Caco-2 (cell line): Measurements from ENCODE around the gene COG1. TPM values are rescaled to one million over a fixed set of nuclear protein-coding genes. Genes with fewer than 3 reads are reported as not detected.

ENCODE experiments used
- BruUV-seq: library from RNA; stranded (reverse); fragments of 400-500 nt; replicated peaks from 2 replicates; lab custom pipeline; 2021; lab: Mats Ljungman, UMichigan
- CTCF ChIA-PET: fragments of 300-600 bp; sonication (Branson Sonifier 250); formaldehyde crosslinking; loops from one replicate; lab custom pipeline; 2022; ENCODE audit warnings: antibody characterized with exemption; lab: Charles Lee
- POLR2A ChIA-PET: fragments of 300-600 bp; sonication (Branson Sonifier 250); formaldehyde crosslinking; loops from one replicate; lab custom pipeline; 2022; ENCODE audit warnings: antibody characterized with exemption; lab: Charles Lee
- DNase-seq, 2 experiments: peaks; one replicate each; pipeline versions ENCODE4 v3.0.0 to v3.0.0-alpha.2; 2020 to 2022
- H3K27me3 ChIP-seq: replicated peaks from 2 replicates; pipeline ENCODE4 v1.6.0; 2011; ENCODE audit warnings: low read length; ENCODE audit not compliant: control insufficient read depth, insufficient read depth
- H3K36me3 ChIP-seq: 2 replicates; pipeline ENCODE4 v1.5.1; 2011; ENCODE audit warnings: low read length; ENCODE audit not compliant: control insufficient read depth, insufficient read depth
- H3K4me1 ChIP-seq: fragments of 250-450 bp; sonication (Bioruptor Pico); 2 replicates; pipeline ENCODE4 v1.5.1; 2020; ENCODE audit warnings: mild to moderate bottlenecking
- H3K4me3 ChIP-seq: 2 replicates; pipeline ENCODE4 v1.5.1; 2011; ENCODE audit warnings: low read depth, mild to moderate bottlenecking, control low read depth, low read length
- H3K9me3 ChIP-seq: fragments of 250-450 bp; sonication (Bioruptor Pico); 2 replicates; pipeline ENCODE4 v1.5.1; 2020; ENCODE audit warnings: mild to moderate bottlenecking, moderate library complexity
- H3K27ac Mint-ChIP-seq: one replicate; pipeline ENCODE4 v1.8.0; 2022; ENCODE audit warnings: mixed read lengths; ENCODE audit not compliant: unreplicated experiment
- H3K27me3 Mint-ChIP-seq: one replicate; pipeline ENCODE4 v1.8.0; 2022; ENCODE audit warnings: mixed read lengths; ENCODE audit not compliant: insufficient read depth, unreplicated experiment
- H3K36me3 Mint-ChIP-seq: one replicate; pipeline ENCODE4 v1.8.0; 2022; ENCODE audit warnings: mild to moderate bottlenecking, mixed read lengths; ENCODE audit not compliant: insufficient read depth, unreplicated experiment
- H3K4me1 Mint-ChIP-seq: one replicate; pipeline ENCODE4 v1.8.0; 2022; ENCODE audit warnings: low read depth, mixed read lengths; ENCODE audit not compliant: unreplicated experiment
- H3K4me3 Mint-ChIP-seq: one replicate; pipeline ENCODE4 v1.8.0; 2022; ENCODE audit warnings: mild to moderate bottlenecking, moderate library complexity, mixed read lengths; ENCODE audit not compliant: unreplicated experiment
- H3K9me3 Mint-ChIP-seq: one replicate; pipeline ENCODE4 v1.8.0; 2022; ENCODE audit warnings: mixed read lengths; ENCODE audit not compliant: unreplicated experiment
- CTCF ChIP-seq, 2 experiments: fragments of 200-600 bp in 1 of 2; IDR thresholded peaks; 1 replicate in 1 of 2; 2 replicates in 1 of 2; pipeline versions ENCODE4 v1.5.1 to v1.8.0; 2011 to 2022; ENCODE audit warnings: antibody characterized with exemption in 1 of 2, control low read depth in 1 of 2, inconsistent platforms in 1 of 2, low read depth in 1 of 2, low read length in 1 of 2, mild to moderate bottlenecking in 1 of 2, moderate library complexity in 1 of 2; ENCODE audit not compliant: insufficient read depth in 1 of 2, severe bottlenecking in 1 of 2, unreplicated experiment in 1 of 2
- intact Hi-C: fragments of 100-400 bp; cut with micrococcal nuclease; formaldehyde crosslinking; loops from one replicate; pipeline ENCODE4 v1.10.0; 2022; ENCODE audit not compliant: unreplicated experiment
- total RNA-seq: library from RNA; stranded (reverse); gene quantifications from 2 replicates; pipeline ENCODE4 v1.2.3, GENCODE V29; 2022

COG1 gene
- total RNA-seq, 1 experiment from 2014 or later, result 36.8 TPM

GRCh38 chr17:73168667-73169066 lies 24.2 kb upstream of the COG1 start:
- ChIA-PET POLR2A (no interaction called here), CTCF (no interaction called here)
- Histone ChIP-seq H3K4me1 (peaks cover 6% of the 10 kb centered on the region; the same call in 1 of the 2 replicates), H3K4me3 (no peak overlapping the region), H3K36me3 (no peaks in the 10 kb centered on the region), H3K9me3 (no peaks in the 10 kb centered on the region), H3K27me3 (peaks cover 6% of the 10 kb centered on the region)
- no TSS peak for BruUV-seq
- DNase-seq, result no peak
- H3K27ac Mint-ChIP-seq, result no peak overlapping the region
- no peak for TF ChIP-seq CTCF (IDR thresholded peaks at IDR 0.05; ENCODE audit: insufficient read depth in 1 of 2, low read depth in 1 of 2, low read length in 1 of 2, severe bottlenecking in 1 of 2, unreplicated experiment in 1 of 2)
- peaks cover 8% of the 10 kb centered on the region for H3K4me1 Mint-ChIP-seq
- intact Hi-C loops, result loop anchor here (10.0 kb wide), 1 partner anchor 74 kb away; the partner anchor contains the start of gene SLC39A11
- no peaks in the 10 kb centered on the region for H3K36me3 Mint-ChIP-seq
- no peak overlapping the region for H3K4me3 Mint-ChIP-seq
- peaks cover 20% of the 10 kb centered on the region for H3K27me3 Mint-ChIP-seq
- H3K9me3 Mint-ChIP-seq, result no peaks in the 10 kb centered on the region

- Mint-ChIP-seq H3K4me3 (no peak overlapping the region), H3K27ac (no peak overlapping the region), H3K4me1 (peaks cover 2% of the 10 kb centered on the region), H3K27me3 (peaks cover 14% of the 10 kb centered on the region), H3K9me3 (no peaks in the 10 kb centered on the region), H3K36me3 (no peaks in the 10 kb centered on the region)
- CTCF ChIA-PET, result interaction anchor here (0.6 kb wide), 1 partner anchor 215 kb away, joined by 3 read pairs; no protein-coding TSS in a partner anchor
- H3K27me3 ChIP-seq, result peaks cover 5% of the 10 kb centered on the region
- no peaks in the 10 kb centered on the region for H3K9me3 ChIP-seq
- no TSS peak for BruUV-seq
- TF ChIP-seq CTCF (IDR thresholded peaks at IDR 0.05; ENCODE audit: insufficient read depth in 1 of 2, low read depth in 1 of 2, low read length in 1 of 2, severe bottlenecking in 1 of 2, unreplicated experiment in 1 of 2), result no peak
- POLR2A ChIA-PET, result no interaction called here
- H3K36me3 ChIP-seq, result no peaks in the 10 kb centered on the region
- no peak for DNase-seq
- peaks cover 12% of the 10 kb centered on the region; the same call in 1 of the 2 replicates for H3K4me1 ChIP-seq
- intact Hi-C loops, result no loop called here
- H3K4me3 ChIP-seq, result no peak overlapping the region
Observed at GRCh38 chr17:73170324-73170723, 22.5 kb upstream of the COG1 start.

GRCh38 chr17:73172252-73172651 lies 20.6 kb upstream of the COG1 start:
- Histone ChIP-seq H3K27me3 (no peaks in the 10 kb centered on the region; the same call in 1 of the 2 replicates), H3K36me3 (no peaks in the 10 kb centered on the region), H3K4me1 (0 out of 2 replicates have a peak, but pooled peaks cover 6% of the 10 kb centered on the region), H3K4me3 (no peak overlapping the region), H3K9me3 (no peaks in the 10 kb centered on the region; the same call in 1 of the 2 replicates)
- no peaks in the 10 kb centered on the region for H3K36me3 Mint-ChIP-seq
- no peaks in the 10 kb centered on the region for H3K4me1 Mint-ChIP-seq
- ChIA-PET POLR2A (no interaction called here), CTCF (interaction anchor here (2.3 kb wide), 1 partner anchor 186 kb away, joined by 7 read pairs; no protein-coding TSS in a partner anchor)
- peaks cover 5% of the 10 kb centered on the region for H3K27me3 Mint-ChIP-seq
- no peak overlapping the region for H3K4me3 Mint-ChIP-seq
- no TSS peak for BruUV-seq
- intact Hi-C loops, result no loop called here
- H3K27ac Mint-ChIP-seq, result no peak overlapping the region
- no peak for DNase-seq
- no peak for TF ChIP-seq CTCF (IDR thresholded peaks at IDR 0.05; ENCODE audit: insufficient read depth in 1 of 2, low read depth in 1 of 2, low read length in 1 of 2, severe bottlenecking in 1 of 2, unreplicated experiment in 1 of 2)
- no peaks in the 10 kb centered on the region for H3K9me3 Mint-ChIP-seq
